GM19463 (cell line): ENCODE data around the gene ASNS.

Experiments used
- ATAC-seq: cut with Tn5 transposase; IDR thresholded peaks from one replicate; pipeline ENCODE4 v1.9.1; 2021; ENCODE audit warnings: mild to moderate bottlenecking, moderate library complexity; ENCODE audit not compliant: unreplicated experiment

ASNS gene

DNA sequence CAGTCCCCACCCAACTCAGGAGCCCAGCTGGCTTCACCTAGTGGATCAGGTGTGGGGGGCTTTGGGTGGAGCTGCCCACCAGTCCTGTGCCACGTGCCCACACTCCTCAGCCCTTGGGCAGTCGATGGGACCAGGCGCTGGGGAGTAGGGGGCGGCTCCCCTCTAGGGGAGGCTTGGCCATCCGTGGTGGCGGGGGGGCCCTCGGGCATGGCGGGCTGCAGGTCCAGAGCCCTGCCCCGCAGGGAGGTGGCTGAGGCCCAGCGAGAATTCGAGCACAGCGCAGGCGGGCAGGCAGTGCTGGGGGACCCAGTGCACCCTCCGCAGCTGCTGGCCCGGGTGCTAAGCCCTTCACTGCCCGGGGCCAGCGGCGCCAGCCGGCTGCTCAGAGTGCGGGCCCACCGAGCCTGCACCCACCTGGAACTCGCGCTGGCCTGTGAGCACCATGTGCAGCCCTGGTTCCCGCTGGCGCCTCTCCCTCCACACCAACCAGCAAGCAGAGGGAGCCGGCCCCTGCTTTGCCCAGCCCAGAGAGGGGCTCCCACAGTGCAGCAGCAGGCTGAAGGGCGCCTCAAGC, 29.3 kb downstream of the ASNS start:
- ATAC-seq, result no peak

DNA sequence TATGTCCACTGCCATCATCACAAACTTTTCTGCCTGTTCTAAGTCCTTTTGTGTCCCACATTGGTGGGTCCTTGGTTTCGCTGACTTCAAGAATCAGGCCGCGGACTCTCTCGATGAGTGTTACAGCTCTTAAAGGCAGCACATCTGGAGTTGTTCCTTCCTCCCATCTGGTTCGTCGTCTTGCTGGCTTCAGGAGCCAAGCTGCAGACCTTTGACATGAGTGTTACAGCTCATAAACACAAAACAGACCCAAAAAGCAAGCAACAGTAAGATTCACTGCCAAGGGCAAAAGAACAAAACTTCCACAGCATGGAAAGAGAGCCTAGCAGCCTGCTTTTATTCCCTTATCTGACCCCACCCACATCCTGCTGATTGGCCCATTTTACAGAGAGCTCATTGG, 30.2 kb downstream of the ASNS start:
- no peak for ATAC-seq

DNA sequence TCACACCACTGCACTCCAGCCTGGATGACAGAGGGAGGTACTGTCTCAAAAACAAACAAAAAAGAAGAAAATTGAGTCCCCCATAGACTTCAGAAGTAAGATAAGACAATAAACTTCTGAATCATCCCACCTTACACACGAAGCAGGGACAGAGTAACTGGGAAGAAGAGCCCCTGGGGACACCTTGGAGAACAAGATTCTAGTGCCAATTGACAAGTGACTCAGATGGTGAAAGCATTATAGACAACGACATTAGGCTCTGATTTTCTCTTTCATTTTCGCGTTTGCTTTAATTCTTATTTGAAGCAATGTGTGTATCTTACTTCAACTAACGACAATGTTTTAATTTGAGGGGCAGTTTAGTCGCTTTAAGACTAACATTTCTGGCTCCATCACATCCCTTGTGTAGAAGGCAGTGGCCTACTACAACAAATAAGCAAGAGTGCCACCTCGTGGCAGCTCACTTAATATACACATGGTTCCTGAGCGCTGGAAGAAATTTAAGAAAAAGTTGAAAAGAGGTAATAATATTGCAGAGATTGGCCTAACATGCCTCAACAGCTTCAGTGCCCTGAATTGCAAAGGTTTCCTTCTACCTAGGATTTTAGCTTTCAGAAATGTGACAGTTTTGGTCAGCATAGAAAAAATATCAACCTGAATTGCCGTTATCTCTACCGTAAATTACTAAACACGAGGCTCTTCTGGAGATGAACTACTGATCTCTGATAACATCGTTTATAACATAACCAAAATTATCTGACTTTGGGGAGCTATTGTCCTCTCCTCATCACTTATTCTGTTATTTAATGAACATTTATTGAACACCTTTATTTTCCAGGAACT, 36.7 kb downstream of the ASNS start:
- ATAC-seq, result peak; percentile 88

GRCh38 chr7:97819161-97819560, 53.0 kb downstream of the ASNS start:
- no peak for ATAC-seq

DNA sequence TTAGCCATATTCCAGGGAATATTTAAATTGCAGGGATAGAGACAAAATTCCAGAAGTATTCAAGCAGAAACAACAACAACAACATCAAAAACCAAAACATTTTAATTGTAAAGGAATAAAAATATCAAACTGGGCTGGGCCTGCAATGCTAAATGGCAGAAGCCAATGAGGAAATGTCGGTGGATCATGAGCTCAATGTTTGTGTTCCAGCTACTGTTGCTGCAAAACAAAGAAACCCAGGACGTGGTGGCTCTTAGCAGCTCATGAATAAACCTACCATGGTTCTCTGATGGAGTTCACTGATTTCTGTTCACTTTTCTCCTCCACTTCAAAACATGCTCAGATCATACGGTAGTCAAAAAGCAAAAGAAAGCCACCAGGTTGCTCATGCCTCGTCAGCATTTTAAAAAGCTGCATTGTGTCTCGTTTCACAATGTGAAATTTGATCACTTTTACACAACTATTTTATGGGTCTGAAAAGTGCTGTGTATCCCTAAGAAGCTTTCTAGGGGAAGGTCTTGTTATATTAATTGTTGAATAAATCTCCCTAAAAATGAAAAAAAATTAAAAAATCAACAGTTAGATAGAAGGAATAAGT, 54.0 kb downstream of the ASNS start:
- ATAC-seq, result no peak
